Right ventricle myocardium inferior (tissue), 1 donor: ENCODE data around the gene CFAP43. TPM values are rescaled to one million over a fixed set of nuclear protein-coding genes. Genes with fewer than 3 reads are reported as not detected.
"Not testable (repeated sequence)": the region's sequence is repeated elsewhere in the genome, so short reads cannot be mapped to it uniquely, and the experiment has no call there.

Experiments used
- ATAC-seq: fragments of 200-7000 bp; cut with Tn5 transposase; one replicate; pipeline ENCODE4 v1.9.1; 2020; ENCODE audit warnings: mild to moderate bottlenecking, moderate library complexity
- DNase-seq: peaks from one replicate; pipeline ENCODE4 v3.0.0; 2021; ENCODE audit errors: missing footprints
- intact Hi-C: fragments of 100-400 bp; cut with DNase I; formaldehyde crosslinking; loops from one replicate; pipeline ENCODE4 v1.11.0; 2022
- total RNA-seq: library from RNA; stranded (reverse); fragmentation: NEBNext Ultra II Directional; extraction: Animal tissue kit (Norgen Biotek cat#: 25700); gene quantifications from one replicate; pipeline ENCODE4 v1.2.1, GENCODE V29; 2021
- donor health status: DM: no; HTN: yes; CAD: no; lungs with severe emphysema.

CFAP43 gene
- total RNA-seq, 1 donor from 2014 or later, result 0.19 TPM

- DNase-seq, result no peak
- intact Hi-C loops, result loop anchor here (10.0 kb wide), 1 partner anchor 133 kb away; the partner anchor contains the start of gene SFR1
- ATAC-seq, result no peak
These were observed 26.0 kb upstream of the CFAP43 start for GRCh38 chr10:104258209-104258608.

GRCh38 chr10:104257235-104257634 lies 25.1 kb upstream of the CFAP43 start:
- ATAC-seq (no peak), DNase-seq (no peak)
- intact Hi-C loops, result loop anchor here (10.0 kb wide), 1 partner anchor 132 kb away; the partner anchor contains the start of gene SFR1

GRCh38 chr10:104256335-104256961 lies 24.3 kb upstream of the CFAP43 start:
- no peak for ATAC-seq
- intact Hi-C loops, result loop anchor here (10.0 kb wide), 1 partner anchor 132 kb away; the partner anchor contains the start of gene SFR1
- DNase-seq, result no peak

GRCh38 chr10:104255311-104255981 lies 23.3 kb upstream of the CFAP43 start:
- peak; percentile 49 for ATAC-seq
- intact Hi-C loops, result loop anchor here (10.0 kb wide), 1 partner anchor 131 kb away; the partner anchor contains the start of gene SFR1
- no peak for DNase-seq

GRCh38 chr10:104254493-104255310 lies 22.5 kb upstream of the CFAP43 start, which contains the start of gene GSTO1:
Gene GSTO1 (plus strand): TSS chr10:104254892. CDS start chr10:104254929, 37 bp downstream.
- DNase-seq (peak; percentile 92), ATAC-seq (peak; percentile 93)
- intact Hi-C loops, result loop anchor here (10.0 kb wide), 1 partner anchor 130 kb away; the partner anchor contains the start of gene SFR1

- intact Hi-C loops, result loop anchor here (10.0 kb wide), 1 partner anchor 129 kb away; the partner anchor contains the start of gene SFR1
- DNase-seq, result no peak
- no peak for ATAC-seq
These were observed 21.6 kb upstream of the CFAP43 start for GRCh38 chr10:104253606-104254410.

- ATAC-seq (no peak), DNase-seq (no peak)
- intact Hi-C loops, result loop anchor here (10.0 kb wide), 1 partner anchor 128 kb away; the partner anchor contains the start of gene SFR1
These were observed 20.9 kb upstream of the CFAP43 start for GRCh38 chr10:104253106-104253505.

- ATAC-seq (no peak), DNase-seq (no peak)
- intact Hi-C loops, result loop anchor here (10.0 kb wide), 1 partner anchor 128 kb away; the partner anchor contains the start of gene SFR1
These were observed 20.2 kb upstream of the CFAP43 start for GRCh38 chr10:104252368-104252767.

- DNase-seq, result no peak
- intact Hi-C loops, result loop anchor here (10.0 kb wide), 1 partner anchor 127 kb away; the partner anchor contains the start of gene SFR1
- ATAC-seq, result no peak
These were observed 19.3 kb upstream of the CFAP43 start for GRCh38 chr10:104251443-104251842.

GRCh38 chr10:104250371-104250770 lies 18.2 kb upstream of the CFAP43 start:
- no peak for DNase-seq
- intact Hi-C loops, result loop anchor here (10.0 kb wide), 1 partner anchor 126 kb away; the partner anchor contains the start of gene SFR1
- ATAC-seq, result no peak

GRCh38 chr10:104248931-104249330 lies 16.8 kb upstream of the CFAP43 start:
- ATAC-seq, intact Hi-C loops, DNase-seq: not testable (repeated sequence)

- intact Hi-C loops, result no loop called here
- ATAC-seq, result no peak
- DNase-seq, result no peak
These were observed 15.5 kb upstream of the CFAP43 start for GRCh38 chr10:104247513-104248146.

- DNase-seq, result no peak
- intact Hi-C loops, result no loop called here
These were observed 14.8 kb upstream of the CFAP43 start for GRCh38 chr10:104246976-104247375.

GRCh38 chr10:104245066-104245632 lies 13.0 kb upstream of the CFAP43 start:
- intact Hi-C loops, result no loop called here
- ATAC-seq (no peak), DNase-seq (no peak)

More at GRCh38 chr10:104246976-104247375, 14.8 kb upstream of the CFAP43 start:
- ATAC-seq, result peak; percentile 62

- ATAC-seq, result no peak
- intact Hi-C loops, result no loop called here
- DNase-seq, result no peak
These were observed 11.3 kb upstream of the CFAP43 start for GRCh38 chr10:104243512-104243911.

- DNase-seq, ATAC-seq, intact Hi-C loops: not testable (repeated sequence)
These were observed 10.8 kb upstream of the CFAP43 start for GRCh38 chr10:104243009-104243408.

- intact Hi-C loops, result no loop called here
- no peak for ATAC-seq
- no peak for DNase-seq
These were observed 10.4 kb upstream of the CFAP43 start for GRCh38 chr10:104242545-104242944.
